GM12878 (cell line): Measurements from ENCODE around the gene IER3. TPM values are rescaled to one million over a fixed set of nuclear protein-coding genes. Genes with fewer than 3 reads are reported as not detected.

Source experiments
- ATAC-seq: fragments of 200-7000 bp; cut with Tn5 transposase; 3 replicates; pipeline ENCODE4 v1.9.1; 2020; ENCODE audit warnings: mild to moderate bottlenecking, moderate library complexity
- BruUV-seq: library from RNA; stranded (reverse); fragments of 400-500 nt; replicated peaks from 2 replicates; lab custom pipeline; 2021; lab: Mats Ljungman, UMichigan
- CTCF ChIA-PET: fragments of 300-600 bp; sonication (Branson Sonifier 250); formaldehyde crosslinking; extraction: SDS; loops from one replicate; lab custom pipeline; 2021; ENCODE audit warnings: inconsistent platforms; lab: Yijun Ruan, JAX
- POLR2A ChIA-PET: fragments of 350-600 bp; formaldehyde crosslinking; extraction: SDS; loops from one replicate; lab custom pipeline; 2021; ENCODE audit warnings: inconsistent platforms; lab: Charles Lee
- RAD21 ChIA-PET: fragments of 300-600 bp; sonication (Branson Sonifier 250); formaldehyde crosslinking; loops from one replicate; lab custom pipeline; 2023; ENCODE audit warnings: antibody characterized with exemption; ENCODE audit not compliant: unreplicated experiment; lab: Charles Lee
- SMC1A ChIA-PET: fragments of 300-600 bp; sonication (Branson Sonifier 250); formaldehyde crosslinking; loops from one replicate; lab custom pipeline; 2023; ENCODE audit not compliant: unreplicated experiment, uncharacterized antibody; lab: Charles Lee
- DNase-seq: peaks from one replicate; pipeline ENCODE4 v3.0.0-alpha.2; 2011; ENCODE audit warnings: low read depth, low spot score
- FAIRE-seq: peaks from 3 replicates; lab custom pipeline; 2011; peaks lifted over from hg19 to GRCh38; lab: Jason Lieb, UNC
- H2AFZ ChIP-seq: 2 replicates; pipeline ENCODE4 v1.6.0; 2011; ENCODE audit warnings: low read depth, low read length, control low read depth; ENCODE audit not compliant: control insufficient read depth
- H3K27ac ChIP-seq: 2 replicates; pipeline ENCODE4 v1.5.1; 2011; ENCODE audit warnings: control low read depth; ENCODE audit not compliant: control insufficient read depth, insufficient read depth
- H3K27me3 ChIP-seq, 2 experiments: replicated peaks in 1 of 2; 2 replicates each; pipeline versions ENCODE4 v1.6.0 to v1.6.1; 2011; ENCODE audit warnings: low read length in 1 of 2; ENCODE audit not compliant: control insufficient read depth in 2 of 2, insufficient read depth in 2 of 2
- H3K36me3 ChIP-seq, 2 experiments: 2 replicates each; pipeline ENCODE4 v1.5.1; 2011; ENCODE audit warnings: low read length in 1 of 2; ENCODE audit not compliant: control insufficient read depth in 2 of 2, insufficient read depth in 2 of 2
- H3K4me1 ChIP-seq: 2 replicates; pipeline ENCODE4 v1.6.1; 2011; ENCODE audit warnings: mild to moderate bottlenecking, low read length, moderate library complexity, mixed read lengths; ENCODE audit not compliant: control insufficient read depth, insufficient read depth
- H3K4me2 ChIP-seq: 2 replicates; pipeline ENCODE4 v1.6.0; 2011; ENCODE audit warnings: control low read depth; ENCODE audit not compliant: control insufficient read depth, insufficient read depth
- H3K4me3 ChIP-seq: fragments of 200-600 bp; sonication (generic); 2 replicates; pipeline ENCODE4 v1.5.1; 2016
- H3K79me2 ChIP-seq: 2 replicates; pipeline ENCODE4 v1.6.0; 2011; ENCODE audit warnings: low read length; ENCODE audit not compliant: control insufficient read depth, insufficient read depth
- H3K9ac ChIP-seq: 2 replicates; pipeline ENCODE4 v1.8.0; 2011; ENCODE audit warnings: low read length, control low read depth, mixed read lengths; ENCODE audit not compliant: control insufficient read depth, insufficient read depth
- H3K9me3 ChIP-seq: replicated peaks from 3 replicates; pipeline ENCODE4 v1.5.1; 2011; ENCODE audit warnings: mild to moderate bottlenecking, low read length; ENCODE audit not compliant: control insufficient read depth, insufficient read depth
- H4K20me1 ChIP-seq: 2 replicates; pipeline ENCODE4 v1.6.0; 2011; ENCODE audit not compliant: control insufficient read depth, insufficient read depth
- CHD2 ChIP-seq: IDR thresholded peaks from 2 replicates; pipeline ENCODE4 v1.6.1; 2011; ENCODE audit warnings: low read depth, low read length, improper control_type of control experiment, borderline replicate concordance
- GATAD2B ChIP-seq: fragments of 450-650 bp; conservative IDR thresholded peaks from 2 replicates; pipeline ENCODE4 v1.6.1; 2017; ENCODE audit warnings: low read depth, mild to moderate bottlenecking, moderate library complexity
- HDGF ChIP-seq: fragments of 450-650 bp; IDR thresholded peaks from 2 replicates; pipeline ENCODE4 v1.6.1; 2016; ENCODE audit warnings: antibody characterized with exemption
- IKZF2 ChIP-seq, 2 experiments: fragments of 450-650 bp; IDR thresholded peaks; 2 replicates each; pipeline ENCODE4 v1.6.1; 2017; ENCODE audit warnings: mild to moderate bottlenecking in 2 of 2, moderate library complexity in 2 of 2
- IRF4 ChIP-seq: IDR thresholded peaks from 2 replicates; pipeline ENCODE4 v1.6.1; 2011; ENCODE audit warnings: low read depth, low read length
- JUND ChIP-seq: IDR thresholded peaks from 2 replicates; pipeline ENCODE4 v1.6.1; 2012; ENCODE audit warnings: low read depth, mild to moderate bottlenecking, low read length, improper control_type of control experiment, moderate library complexity
- MXI1 ChIP-seq: fragments of 150-350 bp; IDR thresholded peaks from 2 replicates; pipeline ENCODE4 v1.6.1; 2011; ENCODE audit warnings: low read depth, mild to moderate bottlenecking, inconsistent platforms, low read length, improper control_type of control experiment
- MYB ChIP-seq: fragments of 150-350 bp; IDR thresholded peaks from 2 replicates; pipeline ENCODE4 v1.6.1; 2014; ENCODE audit warnings: mild to moderate bottlenecking, low read depth, low read length, borderline replicate concordance
- NFYB ChIP-seq: IDR thresholded peaks from 2 replicates; pipeline ENCODE4 v1.6.1; 2011; ENCODE audit warnings: low read depth, mild to moderate bottlenecking, low read length, improper control_type of control experiment, moderate library complexity; ENCODE audit not compliant: insufficient read depth
- RB1 ChIP-seq: fragments of 450-650 bp; formaldehyde crosslinking; IDR thresholded peaks from 2 replicates; pipeline ENCODE4 v1.6.1; 2017; ENCODE audit warnings: mild to moderate bottlenecking, borderline replicate concordance
- SMC3 ChIP-seq: IDR thresholded peaks from 2 replicates; pipeline ENCODE4 v1.6.1; 2011; ENCODE audit warnings: low read length, improper control_type of control experiment, borderline replicate concordance
- STAT1 ChIP-seq: fragments of 450-650 bp; conservative IDR thresholded peaks from 2 replicates; pipeline ENCODE4 v1.6.1; 2014; ENCODE audit warnings: antibody characterized with exemption, mild to moderate bottlenecking
- WGBS: methylation state at CpG from one replicate; pipeline ENCODE4 v1.1.6; 2016; ENCODE audit warnings: low lambda C conversion rate; ENCODE audit not compliant: insufficient replicate concordance, insufficient coverage; ENCODE audit errors: missing lambda C conversion rate; 5-methylcytosine and 5-hydroxymethylcytosine counted together
- in situ Hi-C: fragments of 300-500 bp; cut with MboI; formaldehyde crosslinking; loops from 9 replicates; pipeline ENCODE4 v1.14.3; 2018; ENCODE audit warnings: mixed read lengths
- intact Hi-C: fragments of 100-400 bp; cut with micrococcal nuclease; formaldehyde crosslinking; loops from one replicate; pipeline ENCODE4 v1.14.2; 2022; ENCODE audit not compliant: unreplicated experiment
- polyA plus RNA-seq, 11 experiments: library from polyadenylated mRNA; depleted of rRNA in 4 of 11; unstranded in 6 of 11; stranded (reverse) in 5 of 11; fragments of >200 nt; fragmentation: Nextera tagmentation in 4 of 11; fragmentation: Illumina TruSeq in 1 of 11; extraction: Ambion mirVana in 4 of 11; extraction: Trizol in 1 of 11; gene quantifications; 1 replicate in 1 of 11; 2 replicates in 10 of 11; pipeline versions ENCODE4 v1.2.1 to v1.2.3, GENCODE V29; 2011 to 2016; ENCODE audit warnings: inconsistent platforms in 2 of 11, missing spikeins in 2 of 11, low read depth in 1 of 11
- total RNA-seq, 4 experiments: library from RNA; depleted of rRNA in 3 of 4; stranded (reverse); fragments of >200 nt in 3 of 4; fragmentation: Illumina TruSeq in 1 of 4; extraction: Trizol in 1 of 4; gene quantifications; 2 replicates each; pipeline versions ENCODE4 v1.2.1 to v1.2.3, GENCODE V29; 2013 to 2021
- TF ChIP-seq, protein P1 (sequence below), 3 experiments: IDR thresholded peaks in 2 of 3; conservative IDR thresholded peaks in 1 of 3; 2 replicates each; pipeline ENCODE4 v1.5.1; 2011; ENCODE audit warnings: low read depth in 3 of 3, low read length in 3 of 3, mild to moderate bottlenecking in 3 of 3, control low read depth in 2 of 3, moderate library complexity in 2 of 3, inconsistent platforms in 1 of 3, mixed read lengths in 1 of 3; ENCODE audit not compliant: control insufficient read depth in 2 of 3, insufficient read depth in 1 of 3; ENCODE audit errors: extremely low read depth in 1 of 3
- TF ChIP-seq, protein P2 (sequence below): fragments of 450-650 bp; formaldehyde crosslinking; IDR thresholded peaks from 2 replicates; pipeline ENCODE4 v1.4.0; 2020; ENCODE audit warnings: mild to moderate bottlenecking, moderate library complexity

Gene IER3
- total and polyA plus RNA-seq, 10 of the 15 experiments (the other 5 are each of a cell fraction or from before 2014, with no cell fraction given), result 1.9 to 100 (median 32.3) TPM

DNA sequence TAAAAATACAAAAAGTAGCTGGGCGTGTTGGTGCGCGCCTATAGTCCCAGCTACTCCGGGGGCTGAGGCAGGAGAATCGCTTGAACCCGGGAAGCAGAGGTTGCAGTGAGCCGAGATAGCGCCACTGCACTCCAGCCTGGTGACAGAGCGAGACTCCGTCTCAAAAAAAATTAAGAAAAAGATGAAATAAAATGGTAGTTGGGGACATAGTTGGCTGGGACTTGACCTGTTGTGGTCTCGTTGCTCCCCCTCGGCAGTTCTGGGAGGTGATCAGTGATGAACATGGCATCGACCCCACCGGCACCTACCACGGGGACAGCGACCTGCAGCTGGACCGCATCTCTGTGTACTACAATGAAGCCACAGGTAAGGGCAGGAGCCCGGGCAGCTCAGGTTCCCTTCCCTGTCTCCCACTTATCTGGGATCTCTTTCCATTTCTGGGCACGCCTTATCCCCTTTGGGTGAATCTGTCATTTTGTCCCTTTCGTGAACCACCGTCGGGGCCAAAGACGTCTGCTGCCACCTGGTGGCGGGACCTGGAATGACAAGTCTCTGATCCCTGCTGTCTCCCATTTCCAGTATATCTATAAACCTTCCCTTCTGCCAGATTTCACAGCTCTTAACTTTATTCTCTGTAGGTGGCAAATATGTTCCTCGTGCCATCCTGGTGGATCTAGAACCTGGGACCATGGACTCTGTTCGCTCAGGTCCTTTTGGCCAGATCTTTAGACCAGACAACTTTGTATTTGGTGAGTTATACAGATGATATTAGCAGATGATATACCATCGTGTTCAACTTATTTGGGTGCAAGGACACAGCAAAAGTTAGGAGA, 21.9 kb downstream of the IER3 start:
- intact Hi-C loops (loop anchor here (1.0 kb wide), 1 partner anchor 43 kb away; no protein-coding TSS in a partner anchor), in situ Hi-C loops (no loop called here)
- Histone ChIP-seq H4K20me1 (peaks cover 10% of the 10 kb centered on the region), H3K4me3 (peak overlapping the region; percentile 88), H3K27ac (peak overlapping the region; percentile 67), H2AFZ (no peak overlapping the region), H3K4me1 (peaks cover 12% of the 10 kb centered on the region), H3K9me3 (no peaks in the 10 kb centered on the region), H3K9ac (peak overlapping the region; percentile 86), H3K4me2 (peak overlapping the region; percentile 81), H3K36me3 (peaks cover 21 to 24% of the 10 kb centered on the region in 2 experiments), H3K27me3 (no peaks in the 10 kb centered on the region), H3K79me2 (peaks cover 76% of the 10 kb centered on the region)
- ATAC-seq (0 out of 3 replicates have a peak, but pooled peaks have one; percentile 0), DNase-seq (no peak), FAIRE-seq (peak; percentile 77)
- ChIA-PET SMC1A (interaction anchor here (0.6 to 17.7 kb wide), 17 partner anchors 9 to 357 kb away, joined by 3 to 265 read pairs (median 4); partner anchors contain the start of genes DHX16 and MRPS18B), CTCF (interaction anchor here (0.7 to 22.7 kb wide), 30 partner anchors 9 to 240 kb away, joined by 3 to 487 read pairs (median 6); partner anchors contain the start of genes DHX16, NRM and VARS2), RAD21 (interaction anchor here (1.0 to 11.2 kb wide), 11 partner anchors 10 to 365 kb away, joined by 3 to 209 read pairs (median 10); partner anchors contain the start of genes DHX16, NRM and VARS2), POLR2A (interaction anchor here (0.5 to 11.6 kb wide), 8 partner anchors 10 to 158 kb away, joined by 3 to 200 read pairs (median 5); partner anchors contain the start of gene NRM)
- BruUV-seq, result no TSS peak
- under 1% methylated on average over 27 of the region's 27 CpGs for WGBS
- TF ChIP-seq, protein P1, sequence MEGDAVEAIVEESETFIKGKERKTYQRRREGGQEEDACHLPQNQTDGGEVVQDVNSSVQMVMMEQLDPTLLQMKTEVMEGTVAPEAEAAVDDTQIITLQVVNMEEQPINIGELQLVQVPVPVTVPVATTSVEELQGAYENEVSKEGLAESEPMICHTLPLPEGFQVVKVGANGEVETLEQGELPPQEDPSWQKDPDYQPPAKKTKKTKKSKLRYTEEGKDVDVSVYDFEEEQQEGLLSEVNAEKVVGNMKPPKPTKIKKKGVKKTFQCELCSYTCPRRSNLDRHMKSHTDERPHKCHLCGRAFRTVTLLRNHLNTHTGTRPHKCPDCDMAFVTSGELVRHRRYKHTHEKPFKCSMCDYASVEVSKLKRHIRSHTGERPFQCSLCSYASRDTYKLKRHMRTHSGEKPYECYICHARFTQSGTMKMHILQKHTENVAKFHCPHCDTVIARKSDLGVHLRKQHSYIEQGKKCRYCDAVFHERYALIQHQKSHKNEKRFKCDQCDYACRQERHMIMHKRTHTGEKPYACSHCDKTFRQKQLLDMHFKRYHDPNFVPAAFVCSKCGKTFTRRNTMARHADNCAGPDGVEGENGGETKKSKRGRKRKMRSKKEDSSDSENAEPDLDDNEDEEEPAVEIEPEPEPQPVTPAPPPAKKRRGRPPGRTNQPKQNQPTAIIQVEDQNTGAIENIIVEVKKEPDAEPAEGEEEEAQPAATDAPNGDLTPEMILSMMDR (IDR thresholded peaks at IDR 0.05 in 2 of 3, conservative IDR thresholded peaks at IDR 0.05 in 1 of 3; ENCODE audit: control insufficient read depth in 2 of 3, extremely low read depth in 1 of 3, insufficient read depth in 1 of 3, low read depth in 3 of 3, low read length in 3 of 3), result peak; percentile 90 to 95 (median 92)
- 0 out of 2 replicates have a peak, but pooled peaks have one; percentile 6 for TF ChIP-seq IRF4
- TF ChIP-seq MYB, result no peak
- no peak for TF ChIP-seq CHD2
- TF ChIP-seq JUND, result no peak
- no peak for TF ChIP-seq NFYB
- TF ChIP-seq, protein P2, sequence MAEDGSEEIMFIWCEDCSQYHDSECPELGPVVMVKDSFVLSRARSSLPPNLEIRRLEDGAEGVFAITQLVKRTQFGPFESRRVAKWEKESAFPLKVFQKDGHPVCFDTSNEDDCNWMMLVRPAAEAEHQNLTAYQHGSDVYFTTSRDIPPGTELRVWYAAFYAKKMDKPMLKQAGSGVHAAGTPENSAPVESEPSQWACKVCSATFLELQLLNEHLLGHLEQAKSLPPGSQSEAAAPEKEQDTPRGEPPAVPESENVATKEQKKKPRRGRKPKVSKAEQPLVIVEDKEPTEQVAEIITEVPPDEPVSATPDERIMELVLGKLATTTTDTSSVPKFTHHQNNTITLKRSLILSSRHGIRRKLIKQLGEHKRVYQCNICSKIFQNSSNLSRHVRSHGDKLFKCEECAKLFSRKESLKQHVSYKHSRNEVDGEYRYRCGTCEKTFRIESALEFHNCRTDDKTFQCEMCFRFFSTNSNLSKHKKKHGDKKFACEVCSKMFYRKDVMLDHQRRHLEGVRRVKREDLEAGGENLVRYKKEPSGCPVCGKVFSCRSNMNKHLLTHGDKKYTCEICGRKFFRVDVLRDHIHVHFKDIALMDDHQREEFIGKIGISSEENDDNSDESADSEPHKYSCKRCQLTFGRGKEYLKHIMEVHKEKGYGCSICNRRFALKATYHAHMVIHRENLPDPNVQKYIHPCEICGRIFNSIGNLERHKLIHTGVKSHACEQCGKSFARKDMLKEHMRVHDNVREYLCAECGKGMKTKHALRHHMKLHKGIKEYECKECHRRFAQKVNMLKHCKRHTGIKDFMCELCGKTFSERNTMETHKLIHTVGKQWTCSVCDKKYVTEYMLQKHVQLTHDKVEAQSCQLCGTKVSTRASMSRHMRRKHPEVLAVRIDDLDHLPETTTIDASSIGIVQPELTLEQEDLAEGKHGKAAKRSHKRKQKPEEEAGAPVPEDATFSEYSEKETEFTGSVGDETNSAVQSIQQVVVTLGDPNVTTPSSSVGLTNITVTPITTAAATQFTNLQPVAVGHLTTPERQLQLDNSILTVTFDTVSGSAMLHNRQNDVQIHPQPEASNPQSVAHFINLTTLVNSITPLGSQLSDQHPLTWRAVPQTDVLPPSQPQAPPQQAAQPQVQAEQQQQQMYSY (CRISPR knock-in tag), result no peak
- TF ChIP-seq STAT1, result peak; percentile 17; the same call in 1 of the 2 replicates
- TF ChIP-seq HDGF, result peak; percentile 81; the same call in 1 of the 2 replicates
- TF ChIP-seq SMC3, result peak; percentile 92
- TF ChIP-seq GATAD2B, result peak; percentile 44; the same call in 1 of the 2 replicates
- peak; percentile 86 for TF ChIP-seq RB1
- peak; percentile 40 to 50; a peak in 3 of 4 replicates for TF ChIP-seq IKZF2 (IDR thresholded peaks at IDR 0.05)
- TF ChIP-seq MXI1, result 0 out of 2 replicates have a peak, but pooled peaks have one; percentile 34
